ENCODE data around the gene PGLYRP2.

PGLYRP2 gene

DNA sequence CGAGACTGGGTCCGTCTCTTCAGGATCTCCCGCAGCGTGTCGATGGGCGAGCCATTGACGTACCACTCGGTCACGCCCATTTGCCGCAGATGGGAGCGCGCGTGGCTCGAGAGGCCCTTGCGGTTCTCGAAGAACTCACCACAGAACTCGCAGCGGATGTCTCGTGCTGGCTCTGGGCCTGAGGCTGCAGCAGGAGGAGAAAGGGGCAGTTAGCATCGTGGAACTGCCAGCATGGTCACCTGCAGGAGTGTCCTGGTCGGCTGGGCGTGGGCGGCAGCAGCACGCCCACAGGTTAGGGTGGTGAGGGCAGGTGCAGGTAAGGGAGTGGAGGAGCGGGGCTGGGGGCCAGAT lies 52.0 kb downstream of the PGLYRP2 start:
- no peak for DNase-seq (ENCODE audit: low read depth in 2 of 2, low spot score in 1 of 2)

DNA sequence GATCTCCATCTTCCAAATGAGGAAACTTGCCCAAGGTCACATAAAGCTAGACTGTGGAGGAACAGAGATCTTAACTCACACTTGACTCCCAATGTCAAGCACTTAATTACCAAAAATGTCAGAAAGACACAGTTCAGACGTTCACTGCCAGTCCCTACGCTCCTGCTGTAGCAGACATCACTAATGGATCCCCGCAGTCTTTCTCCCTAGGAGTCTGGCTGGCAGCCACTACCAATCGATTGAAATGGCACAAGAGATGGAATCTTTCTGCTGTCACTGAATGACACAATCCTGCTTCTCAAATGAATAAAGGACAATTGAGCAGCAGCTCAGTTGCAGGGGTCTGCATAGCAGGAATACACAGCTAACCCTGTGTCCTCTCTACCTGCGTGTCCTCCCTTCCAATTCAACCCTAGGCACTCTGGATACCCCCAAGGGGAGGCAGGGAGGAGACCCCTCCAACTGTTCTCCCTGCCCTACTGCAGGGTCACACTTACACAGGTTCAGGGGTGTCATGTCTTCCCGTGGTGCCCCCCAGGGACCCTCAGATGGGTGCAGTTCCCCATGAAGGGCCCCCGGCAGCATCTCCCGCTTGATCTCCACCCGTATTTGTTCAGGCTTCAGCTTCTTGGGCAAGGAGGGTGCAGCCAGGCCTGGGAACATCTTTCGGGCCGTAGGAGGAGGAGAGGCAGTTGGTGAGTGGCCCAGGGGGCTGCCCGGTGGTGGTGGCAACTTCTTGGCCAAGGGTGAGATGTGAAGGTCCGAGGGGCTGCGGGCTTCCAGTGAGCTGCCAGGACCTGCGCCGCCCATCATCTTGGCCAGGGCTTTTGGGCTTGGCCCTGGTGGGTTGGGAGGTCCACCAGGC lies 52.6 kb downstream of the PGLYRP2 start:
- DNase-seq (ENCODE audit: low read depth in 2 of 2, low spot score in 1 of 2): no peak

DNA sequence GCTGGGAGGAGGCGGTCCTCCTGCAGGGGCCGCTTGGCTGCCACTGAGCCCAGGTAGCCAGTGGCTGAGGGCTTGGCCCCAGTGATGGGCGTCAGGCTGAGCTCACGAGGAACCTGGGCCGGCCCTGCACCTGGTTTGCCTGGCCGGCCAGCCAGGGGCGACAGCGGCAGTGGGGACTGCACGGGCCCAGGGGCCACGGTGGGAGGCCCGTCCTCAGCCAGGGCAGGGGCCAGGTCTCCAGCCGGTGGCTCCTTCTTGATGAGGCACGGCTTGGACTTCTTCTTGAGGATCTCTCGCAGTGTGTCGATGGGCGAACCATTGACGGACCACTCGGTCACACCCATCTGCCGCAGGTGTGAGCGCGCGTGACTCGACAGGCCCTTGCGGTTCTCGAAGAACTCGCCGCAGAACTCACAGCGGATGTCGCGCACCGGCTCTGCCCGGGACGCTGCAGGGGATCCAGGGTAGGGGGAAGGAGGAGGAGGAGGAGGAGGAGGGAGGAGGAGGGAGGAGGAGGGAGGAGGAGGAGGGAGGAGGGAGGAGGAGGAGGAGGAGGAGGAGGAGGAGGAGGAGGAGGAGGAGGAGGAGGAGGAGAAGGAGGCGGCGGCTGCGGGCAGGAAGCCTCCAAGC lies 53.9 kb downstream of the PGLYRP2 start:
- no peak for DNase-seq (ENCODE audit: low read depth in 2 of 2, low spot score in 1 of 2)

DNA sequence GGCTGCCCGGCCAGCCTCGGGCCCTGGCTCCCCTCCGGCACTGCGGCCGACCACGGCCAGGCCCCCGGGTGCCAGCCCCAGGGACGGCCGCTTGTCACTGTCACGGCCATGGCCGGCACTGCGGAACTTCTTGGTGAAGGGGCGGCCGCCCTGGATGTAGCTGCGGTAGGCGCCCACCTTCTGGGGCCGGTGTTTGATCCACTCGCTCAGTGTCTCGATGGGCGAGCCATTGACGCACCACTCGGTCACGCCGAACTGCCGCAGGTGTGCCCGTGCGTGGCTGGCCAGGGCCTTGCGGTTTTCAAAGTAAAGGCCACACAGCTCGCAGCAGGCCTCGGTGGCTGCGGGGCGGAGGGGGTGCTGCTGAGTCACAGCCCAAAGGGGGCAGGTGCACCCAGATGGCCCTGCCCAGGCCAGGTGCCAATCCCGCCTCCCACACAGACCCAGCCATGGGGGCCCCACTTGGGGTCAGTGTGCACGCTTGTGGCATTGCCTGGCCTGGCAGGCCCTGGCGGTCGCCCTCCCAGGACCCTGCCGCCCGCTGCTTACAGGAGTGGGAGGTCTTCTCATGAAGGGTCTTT lies 54.5 kb downstream of the PGLYRP2 start:
- DNase-seq (ENCODE audit: low read depth in 2 of 2, low spot score in 1 of 2): no peak

DNA sequence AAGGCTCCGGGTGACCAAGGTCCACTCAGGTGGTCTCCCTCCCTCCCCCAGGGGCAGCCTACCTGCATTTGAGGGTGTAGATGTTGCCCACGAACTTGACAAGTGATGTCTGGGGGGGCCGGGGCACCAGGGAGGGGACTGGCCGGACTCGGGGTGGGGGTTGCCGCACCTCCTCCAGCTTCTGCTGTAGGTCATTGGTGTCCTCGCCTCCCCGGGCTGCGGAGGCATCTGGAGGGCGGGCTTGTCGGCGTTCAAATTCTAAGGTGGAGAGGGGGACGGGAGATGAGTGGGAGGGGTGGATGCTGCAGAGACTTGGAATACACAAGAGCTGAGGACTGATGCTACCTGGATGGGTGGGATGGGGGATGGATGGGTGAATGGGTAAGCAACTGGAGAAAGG lies 55.2 kb downstream of the PGLYRP2 start:
- DNase-seq (ENCODE audit: low read depth in 2 of 2, low spot score in 1 of 2): no peak

DNA sequence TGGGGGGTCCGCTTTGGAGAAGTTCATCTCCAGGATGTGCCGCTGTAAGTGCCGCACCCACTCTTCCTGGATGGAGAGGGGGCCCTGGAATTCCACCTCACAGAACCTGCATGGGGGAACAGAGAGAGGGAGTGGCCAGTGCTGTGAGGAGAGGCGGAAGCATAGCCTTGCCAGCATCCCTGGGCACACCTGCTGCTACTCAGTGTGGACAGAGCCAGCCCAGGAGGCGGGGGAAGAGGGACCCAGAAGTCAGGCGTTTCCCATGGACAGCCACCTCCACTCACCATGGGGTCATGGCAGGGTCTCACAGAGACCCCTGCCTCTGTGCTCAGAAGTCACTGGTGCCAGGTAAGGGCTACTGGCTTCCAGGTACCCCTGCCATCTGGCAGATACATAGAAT lies 56.2 kb downstream of the PGLYRP2 start:
- DNase-seq (ENCODE audit: low read depth in 2 of 2, low spot score in 1 of 2): no peak

DNA sequence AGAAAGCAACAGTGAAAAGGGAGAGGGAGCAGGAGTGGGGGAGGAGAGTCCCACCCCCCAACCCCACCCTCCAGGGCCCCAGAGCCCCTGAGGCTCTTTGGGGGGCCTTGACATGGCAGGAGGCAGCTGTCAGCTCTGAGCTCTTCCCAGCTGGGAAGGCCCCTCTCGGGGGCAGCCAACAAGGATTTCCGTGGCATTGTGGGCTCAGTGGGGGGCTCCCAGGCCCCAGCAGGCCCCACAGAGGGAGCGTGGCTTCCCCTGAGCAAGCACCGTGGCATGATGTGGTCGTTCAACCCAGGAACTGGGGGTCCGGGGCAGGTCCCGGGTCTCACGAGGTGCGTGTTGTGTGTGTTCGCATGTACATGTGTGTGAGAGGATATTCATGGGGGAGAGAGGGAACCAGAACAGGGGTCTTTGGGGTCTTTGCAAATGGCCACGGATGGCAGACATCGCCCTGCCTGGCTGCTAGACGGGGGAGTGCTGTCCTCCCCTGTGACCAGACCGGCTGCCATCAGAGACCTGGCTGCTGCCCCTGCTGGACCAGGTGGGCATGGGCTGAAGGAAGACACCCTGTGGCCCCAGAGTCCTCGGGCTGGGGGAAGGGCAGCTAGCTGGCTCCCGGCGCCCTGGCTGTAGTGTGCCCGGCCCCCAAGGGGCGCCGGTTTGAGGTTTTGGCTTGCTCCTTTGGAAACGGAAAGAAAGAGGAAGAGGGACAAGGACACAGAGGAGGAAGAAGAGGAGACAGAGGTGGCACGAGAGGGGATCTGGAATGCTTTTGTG lies 56.8 kb downstream of the PGLYRP2 start:
- DNase-seq (ENCODE audit: low read depth in 2 of 2, low spot score in 1 of 2): no peak

DNA sequence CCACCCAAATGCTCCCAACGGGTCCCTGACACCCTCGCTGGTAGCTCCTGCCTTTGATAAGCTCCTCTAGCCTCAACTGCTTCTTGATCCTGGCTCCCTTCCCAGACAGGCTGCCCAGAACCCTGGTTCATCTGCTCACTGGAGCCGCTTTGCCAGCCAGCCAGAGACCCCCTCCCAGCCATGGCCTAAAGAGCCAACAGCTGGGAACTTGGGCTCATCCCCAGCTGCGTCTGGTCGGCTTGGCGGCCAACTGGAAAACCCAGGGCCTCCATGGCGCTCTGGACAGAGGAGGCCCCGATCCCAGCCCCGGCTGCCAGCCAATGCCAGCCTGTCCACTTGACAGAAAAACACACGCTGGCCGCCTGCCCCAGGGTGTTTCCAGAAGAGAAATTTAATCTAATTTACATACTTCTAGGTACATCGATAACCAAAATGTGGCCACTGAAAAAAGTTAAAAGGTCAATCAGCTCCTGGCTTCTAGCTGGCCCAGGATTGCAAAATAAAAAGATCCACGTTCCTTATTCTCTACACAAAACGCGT lies 57.5 kb downstream of the PGLYRP2 start:
- no peak for DNase-seq (ENCODE audit: low read depth in 2 of 2, low spot score in 1 of 2)

DNA sequence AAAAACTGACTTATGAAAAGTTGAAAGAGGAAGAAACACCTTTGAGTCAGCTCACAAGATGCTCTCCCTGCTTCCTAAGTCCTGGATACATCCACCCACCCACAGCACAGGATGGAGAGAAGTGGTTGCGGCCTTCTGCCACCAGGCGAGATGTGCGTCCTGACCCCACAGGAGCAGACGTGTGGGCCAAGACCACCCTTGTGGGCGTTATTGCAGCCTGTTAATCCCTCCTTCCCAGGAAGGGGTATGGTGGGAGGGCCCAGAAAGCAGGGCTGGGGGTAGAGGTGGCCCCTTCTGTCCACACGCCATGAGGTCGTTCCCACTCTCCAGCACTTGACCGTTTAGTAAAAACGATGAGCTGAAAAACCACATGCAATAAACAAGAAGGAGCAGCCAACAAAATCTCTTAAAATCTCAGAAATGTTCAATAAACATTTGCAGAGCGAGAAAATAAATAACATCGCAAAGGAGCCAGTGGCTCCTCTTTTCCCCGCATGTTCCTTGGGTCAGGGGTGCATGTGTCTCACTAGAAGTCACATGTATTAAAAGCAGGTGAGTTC lies 58.1 kb downstream of the PGLYRP2 start:
- DNase-seq (ENCODE audit: low read depth in 2 of 2, low spot score in 1 of 2): no peak

DNA sequence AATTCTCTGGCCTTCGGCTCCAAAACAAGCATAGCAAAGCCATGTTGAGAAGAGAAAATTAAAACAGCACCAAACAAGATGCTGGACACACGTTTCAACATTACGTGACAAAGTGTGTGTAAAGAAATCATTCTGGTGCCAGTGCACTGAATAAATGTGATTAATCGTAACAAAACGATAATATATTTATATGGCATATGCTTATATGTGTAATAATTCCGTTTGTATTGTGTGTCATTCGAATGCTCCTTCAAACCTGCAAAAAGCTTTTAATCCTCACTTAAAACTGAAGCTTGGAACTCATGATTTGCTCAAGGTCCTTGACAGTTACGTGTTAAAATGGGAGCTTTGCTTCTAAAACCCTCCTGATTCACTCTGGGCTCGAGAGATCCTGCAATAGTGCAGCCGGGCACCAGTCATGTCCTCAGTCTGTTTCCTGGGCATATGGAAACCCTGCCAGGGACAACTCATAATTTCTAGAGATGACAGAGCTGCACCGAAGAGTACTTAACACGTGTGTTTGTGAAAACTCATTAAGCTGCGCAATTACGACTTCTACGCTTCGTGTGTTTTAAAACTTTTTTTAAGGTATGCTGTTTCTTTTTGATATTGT lies 59.8 kb downstream of the PGLYRP2 start:
- DNase-seq (ENCODE audit: low read depth in 2 of 2, low spot score in 1 of 2): no peak
